ENCODE measurements around the gene SBK2.
"Not testable (repeated sequence)": the region's sequence is repeated elsewhere in the genome, so short reads cannot be mapped to it uniquely, and the experiment has no call there.

The SBK2 gene

DNA sequence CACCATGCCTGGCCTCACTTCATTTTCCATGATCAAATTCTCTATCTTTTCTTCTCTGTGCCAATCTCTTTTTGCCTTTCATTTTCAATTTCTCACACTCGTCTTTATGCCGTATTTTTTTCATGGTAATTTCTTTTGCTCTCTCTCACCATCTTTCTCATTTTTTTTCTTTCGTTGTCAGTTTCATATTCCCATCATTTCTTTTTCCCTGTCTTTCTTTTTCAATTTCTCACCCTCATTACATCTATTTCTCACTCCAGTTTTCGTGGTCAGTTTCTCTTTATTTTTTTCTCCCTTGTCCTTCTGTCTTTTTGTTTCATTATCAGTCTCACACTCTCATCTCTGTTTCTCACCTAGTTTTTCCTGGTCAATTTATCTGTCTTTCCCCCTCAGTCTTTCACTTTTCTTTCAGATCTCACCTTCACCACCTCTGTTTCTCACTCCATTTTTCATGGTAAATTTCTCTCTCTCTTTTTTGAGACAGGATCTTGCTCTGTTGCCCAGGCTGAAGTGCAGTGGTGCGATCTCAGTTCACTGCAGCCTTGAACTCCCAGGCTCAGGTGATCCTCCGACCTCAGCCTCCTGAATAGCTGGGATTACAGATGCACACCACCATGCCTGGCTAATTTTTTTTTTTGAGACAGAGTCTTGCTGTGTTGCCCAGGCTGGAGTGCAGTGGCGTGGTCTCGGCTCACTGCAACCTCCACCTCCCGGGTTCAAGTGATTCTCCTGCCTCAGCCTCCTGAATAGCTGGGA, 34.6 kb downstream of the SBK2 start:
- TF ChIP-seq, protein P1, sequence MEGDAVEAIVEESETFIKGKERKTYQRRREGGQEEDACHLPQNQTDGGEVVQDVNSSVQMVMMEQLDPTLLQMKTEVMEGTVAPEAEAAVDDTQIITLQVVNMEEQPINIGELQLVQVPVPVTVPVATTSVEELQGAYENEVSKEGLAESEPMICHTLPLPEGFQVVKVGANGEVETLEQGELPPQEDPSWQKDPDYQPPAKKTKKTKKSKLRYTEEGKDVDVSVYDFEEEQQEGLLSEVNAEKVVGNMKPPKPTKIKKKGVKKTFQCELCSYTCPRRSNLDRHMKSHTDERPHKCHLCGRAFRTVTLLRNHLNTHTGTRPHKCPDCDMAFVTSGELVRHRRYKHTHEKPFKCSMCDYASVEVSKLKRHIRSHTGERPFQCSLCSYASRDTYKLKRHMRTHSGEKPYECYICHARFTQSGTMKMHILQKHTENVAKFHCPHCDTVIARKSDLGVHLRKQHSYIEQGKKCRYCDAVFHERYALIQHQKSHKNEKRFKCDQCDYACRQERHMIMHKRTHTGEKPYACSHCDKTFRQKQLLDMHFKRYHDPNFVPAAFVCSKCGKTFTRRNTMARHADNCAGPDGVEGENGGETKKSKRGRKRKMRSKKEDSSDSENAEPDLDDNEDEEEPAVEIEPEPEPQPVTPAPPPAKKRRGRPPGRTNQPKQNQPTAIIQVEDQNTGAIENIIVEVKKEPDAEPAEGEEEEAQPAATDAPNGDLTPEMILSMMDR (IDR thresholded peaks at IDR 0.05; ENCODE audit: low read depth, low read length), result no peak
- DNase-seq (ENCODE audit: low read depth, low spot score), result no peak
- in situ Hi-C loops (cut with HindIII; ENCODE audit: low sequenced_read_pairs), result no loop called here
- H3K4me3 ChIP-seq (ENCODE audit: low read depth, low read length), result no peak overlapping the region

DNA sequence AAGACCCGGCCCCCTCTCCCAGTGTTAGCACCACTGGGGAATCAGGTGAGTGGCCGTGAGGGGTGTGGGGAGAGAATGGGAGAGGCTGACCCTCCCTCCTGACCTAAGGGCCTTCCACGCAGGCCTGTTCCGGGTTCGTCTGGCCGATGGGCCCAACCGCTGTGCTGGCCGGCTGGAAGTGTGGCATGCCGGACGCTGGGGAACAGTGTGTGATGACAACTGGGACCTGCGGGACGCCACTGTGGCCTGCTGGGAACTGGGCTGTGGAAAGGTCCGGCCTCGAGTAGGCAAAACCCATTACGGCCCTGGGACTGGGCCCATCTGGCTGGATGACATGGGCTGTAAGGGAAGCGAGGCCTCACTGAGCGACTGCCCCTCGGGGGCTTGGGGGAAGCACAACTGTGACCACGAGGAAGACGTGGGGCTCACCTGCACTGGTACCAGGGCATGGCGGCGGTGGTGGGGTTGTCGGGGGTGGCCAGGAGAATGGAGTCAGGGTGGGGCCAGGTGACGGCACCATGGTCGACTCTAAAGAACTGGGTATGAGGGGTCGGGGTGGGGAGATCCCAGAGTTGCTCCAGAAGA, 36.5 kb downstream of the SBK2 start:
- H3K4me3 ChIP-seq (ENCODE audit: low read depth, low read length), result no peak overlapping the region
- TF ChIP-seq, protein P1 (IDR thresholded peaks at IDR 0.05; ENCODE audit: low read depth, low read length), result no peak
- in situ Hi-C loops (cut with HindIII; ENCODE audit: low sequenced_read_pairs), result no loop called here
- no peak for DNase-seq (ENCODE audit: low read depth, low spot score)

DNA sequence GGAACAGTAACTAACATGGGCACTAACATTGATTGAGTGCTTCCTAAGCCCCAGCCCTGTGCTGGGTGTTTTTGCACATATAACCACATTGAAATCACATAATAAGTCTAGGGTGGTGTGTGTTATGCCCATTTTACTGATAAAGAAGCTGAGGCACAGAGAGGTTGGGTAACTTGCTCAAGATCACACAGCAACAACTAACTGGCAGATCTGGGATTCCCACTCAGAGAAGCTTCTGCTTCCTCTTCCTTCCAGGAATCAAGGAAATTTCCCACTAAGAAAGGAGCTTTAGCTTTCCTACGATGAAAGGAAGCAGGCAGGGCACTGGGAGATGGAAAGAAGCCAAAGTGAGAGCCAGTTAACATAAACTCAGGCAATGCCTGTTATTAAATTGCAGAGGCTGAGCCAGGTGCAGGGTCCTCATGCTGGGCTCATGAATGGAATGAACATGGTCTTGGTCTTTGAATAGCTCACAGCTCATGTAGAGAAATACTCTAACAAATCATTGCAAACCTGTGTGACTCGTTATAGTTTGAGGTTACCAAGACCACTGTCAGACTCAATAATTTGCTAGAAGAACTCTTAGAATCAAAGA, 38.6 kb downstream of the SBK2 start:
- TF ChIP-seq, protein P1 (IDR thresholded peaks at IDR 0.05; ENCODE audit: low read depth, low read length), result no peak
- no peak for DNase-seq (ENCODE audit: low read depth, low spot score)
- in situ Hi-C loops (cut with HindIII; ENCODE audit: low sequenced_read_pairs), result no loop called here
- H3K4me3 ChIP-seq (ENCODE audit: low read depth, low read length), result no peak overlapping the region

DNA sequence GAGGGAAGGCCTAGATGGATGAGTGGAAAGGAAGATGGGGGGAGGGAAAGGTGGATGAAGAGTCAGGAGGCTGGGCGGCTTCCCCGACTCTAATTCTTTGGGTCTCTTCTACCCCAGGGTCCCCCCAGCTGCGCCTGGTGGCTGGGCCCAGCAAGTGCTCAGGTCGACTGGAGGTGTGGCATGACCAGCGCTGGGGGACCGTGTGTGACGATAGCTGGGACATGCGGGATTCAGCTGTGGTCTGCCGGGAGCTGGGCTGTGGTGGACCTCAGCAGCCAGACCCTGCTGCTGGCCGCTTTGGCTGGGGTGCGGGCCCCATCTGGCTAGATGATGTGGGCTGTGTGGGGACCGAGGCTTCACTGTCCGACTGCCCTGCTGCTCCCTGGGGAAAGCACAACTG, 39.2 kb downstream of the SBK2 start:
- in situ Hi-C loops (cut with HindIII; ENCODE audit: low sequenced_read_pairs), result no loop called here
- H3K4me3 ChIP-seq (ENCODE audit: low read depth, low read length), result no peak overlapping the region
- no peak for DNase-seq (ENCODE audit: low read depth, low spot score)
- TF ChIP-seq, protein P1 (IDR thresholded peaks at IDR 0.05; ENCODE audit: low read depth, low read length), result no peak

DNA sequence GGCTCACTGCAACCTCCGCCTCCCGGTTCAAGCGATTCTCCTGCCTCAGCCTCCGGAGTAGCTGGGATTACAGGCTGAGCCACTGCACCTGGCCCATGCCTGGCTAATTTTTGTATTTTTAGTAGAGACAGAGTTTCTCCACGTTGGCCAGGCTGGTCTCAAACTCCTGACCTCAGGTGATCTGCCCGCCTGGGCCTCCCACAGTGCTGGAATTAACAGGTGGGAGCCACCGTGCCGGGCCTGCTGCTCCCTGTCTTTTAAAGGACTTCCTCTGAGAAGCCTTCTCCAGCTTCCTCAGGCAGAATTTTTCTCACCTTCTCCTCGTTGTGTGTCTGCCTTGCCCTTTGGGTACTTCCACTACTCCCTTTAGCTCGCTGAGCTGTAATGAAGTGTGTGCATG, 40.1 kb downstream of the SBK2 start:
- DNase-seq (ENCODE audit: low read depth, low spot score); in situ Hi-C loops (cut with HindIII; ENCODE audit: low sequenced_read_pairs): not testable (repeated sequence)

DNA sequence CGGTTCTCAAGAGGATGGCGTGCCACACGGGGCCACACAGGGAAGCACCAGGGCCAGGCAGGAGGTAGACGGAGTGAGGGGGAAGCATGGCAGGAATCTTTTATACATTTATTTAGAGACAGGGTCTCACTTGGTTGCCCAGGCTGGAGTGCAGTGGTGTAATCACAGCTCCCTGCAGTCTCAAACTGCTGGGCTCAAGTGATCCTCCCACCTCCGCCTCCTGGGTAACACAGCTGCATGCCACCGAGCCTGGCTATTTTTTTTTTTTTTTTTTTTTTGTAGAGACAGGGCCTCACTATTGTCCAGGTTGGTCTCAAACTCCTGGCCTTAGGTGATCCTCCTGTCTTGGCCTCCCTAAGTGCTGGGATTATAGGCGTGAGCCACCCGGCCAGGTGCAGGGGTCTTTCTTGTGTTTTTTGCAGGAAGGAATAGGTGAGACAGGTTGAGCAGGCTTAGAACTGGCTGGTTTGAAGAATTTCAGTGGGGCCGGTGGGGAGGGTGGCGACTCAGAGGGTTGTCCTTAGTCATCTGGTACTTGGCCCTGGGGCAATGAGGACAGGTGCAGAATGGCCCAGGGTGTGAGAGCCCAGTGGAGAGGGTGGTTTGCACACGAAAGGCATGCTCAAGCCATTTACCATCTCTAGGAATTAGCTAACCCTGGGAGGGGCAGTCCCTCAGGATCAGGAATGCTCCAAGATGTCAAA, 41.1 kb downstream of the SBK2 start:
- TF ChIP-seq, protein P1 (IDR thresholded peaks at IDR 0.05; ENCODE audit: low read depth, low read length), result no peak
- no peak overlapping the region for H3K4me3 ChIP-seq (ENCODE audit: low read depth, low read length)
- in situ Hi-C loops (cut with HindIII; ENCODE audit: low sequenced_read_pairs), result no loop called here
- DNase-seq (ENCODE audit: low read depth, low spot score), result no peak

More for the DNA sequence above, 40.1 kb downstream of the SBK2 start:
- not testable (repeated sequence) for H3K4me3 ChIP-seq (ENCODE audit: low read depth, low read length)

Measured in astrocyte of the spinal cord (primary cell).